Measurements from ENCODE around the gene NCAM2.

Gene NCAM2

GRCh38 chr21:21383126-21383525 is 384.9 kb downstream of the NCAM2 start (continued):
- TF ChIP-seq ZNF175 (tag by site-specific recombination; IDR thresholded peaks at IDR 0.05) (no peak), ZFP41 (tag by site-specific recombination; IDR thresholded peaks at IDR 0.05; ENCODE audit: borderline replicate concordance) (no peak), ZNF548 (tag by site-specific recombination; IDR thresholded peaks at IDR 0.05) (no peak), ZNF391 (tag by site-specific recombination; IDR thresholded peaks at IDR 0.05; ENCODE audit: borderline replicate concordance, low read depth) (no peak), ZBTB44 (tag by site-specific recombination; IDR thresholded peaks at IDR 0.05) (no peak), HIC1 (tag by site-specific recombination; IDR thresholded peaks at IDR 0.05) (no peak), ZNF10 (tag by site-specific recombination; IDR thresholded peaks at IDR 0.05) (no peak)

- Histone ChIP-seq H3K27ac (ENCODE audit: extremely low read depth, low read depth, low read length) (no peak overlapping the region), H3K4me1 (ENCODE audit: control insufficient read depth, insufficient read depth, low read length) (no peaks in the 10 kb centered on the region), H3K36me3 (ENCODE audit: control insufficient read depth in 2 of 2, insufficient read depth in 1 of 2, low read length in 2 of 2) (no peaks in the 10 kb centered on the region), H3K4me3 (ENCODE audit: low read depth, low read length) (no peak overlapping the region), H3K9me3 (ENCODE audit: control insufficient read depth, insufficient read depth, low read depth, low read length) (no peaks in the 10 kb centered on the region)
- POLR2A ChIA-PET, result no interaction called here
- CTCF ChIA-PET, result no interaction called here
- TF ChIP-seq ZNF10 (tag by site-specific recombination; IDR thresholded peaks at IDR 0.05) (no peak), ZNF280C (tag by site-specific recombination; IDR thresholded peaks at IDR 0.05) (no peak), ZBTB49 (tag by site-specific recombination; IDR thresholded peaks at IDR 0.05; ENCODE audit: low read depth) (no peak), ZNF132 (tag by site-specific recombination; IDR thresholded peaks at IDR 0.05; ENCODE audit: borderline replicate concordance) (no peak), ZNF510 (tag by site-specific recombination; IDR thresholded peaks at IDR 0.05; ENCODE audit: insufficient replicate concordance) (no peak), ZNF561 (tag by site-specific recombination; IDR thresholded peaks at IDR 0.05; ENCODE audit: borderline replicate concordance) (no peak), ZNF394 (tag by site-specific recombination; IDR thresholded peaks at IDR 0.05; ENCODE audit: borderline replicate concordance) (no peak), ZNF513 (tag by site-specific recombination; IDR thresholded peaks at IDR 0.05) (no peak), PRDM4 (tag by site-specific recombination; IDR thresholded peaks at IDR 0.05) (no peak), IKZF3 (tag by site-specific recombination; IDR thresholded peaks at IDR 0.05) (no peak), BCL11B (tag by site-specific recombination; IDR thresholded peaks at IDR 0.05; ENCODE audit: low read depth) (no peak), ZBTB44 (tag by site-specific recombination; IDR thresholded peaks at IDR 0.05) (no peak), ZNF362 (tag by site-specific recombination; IDR thresholded peaks at IDR 0.05) (no peak), KLF7 (tag by site-specific recombination; IDR thresholded peaks at IDR 0.05; ENCODE audit: borderline replicate concordance) (no peak), ZNF558 (tag by site-specific recombination; IDR thresholded peaks at IDR 0.05) (no peak)
These were observed 386.8 kb downstream of the NCAM2 start for GRCh38 chr21:21384977-21385376.
